Stimulated activated CD8-positive, alpha-beta memory T cell treated with anti-CD3 and anti-CD28 coated beads, Interleukin-7, amount 100 ng/mL, for 4 hours (primary cell): ENCODE data around the gene TNFAIP2.
"Not testable (repeated sequence)": the region's sequence is repeated elsewhere in the genome, so short reads cannot be mapped to it uniquely, and the experiment has no call there.

Source experiments
- DNase-seq, 2 donors: peaks; one replicate each; pipeline ENCODE4 v3.0.0-alpha.2; 2020; ENCODE audit warnings: low read depth in 2 of 2

TNFAIP2 gene

DNA sequence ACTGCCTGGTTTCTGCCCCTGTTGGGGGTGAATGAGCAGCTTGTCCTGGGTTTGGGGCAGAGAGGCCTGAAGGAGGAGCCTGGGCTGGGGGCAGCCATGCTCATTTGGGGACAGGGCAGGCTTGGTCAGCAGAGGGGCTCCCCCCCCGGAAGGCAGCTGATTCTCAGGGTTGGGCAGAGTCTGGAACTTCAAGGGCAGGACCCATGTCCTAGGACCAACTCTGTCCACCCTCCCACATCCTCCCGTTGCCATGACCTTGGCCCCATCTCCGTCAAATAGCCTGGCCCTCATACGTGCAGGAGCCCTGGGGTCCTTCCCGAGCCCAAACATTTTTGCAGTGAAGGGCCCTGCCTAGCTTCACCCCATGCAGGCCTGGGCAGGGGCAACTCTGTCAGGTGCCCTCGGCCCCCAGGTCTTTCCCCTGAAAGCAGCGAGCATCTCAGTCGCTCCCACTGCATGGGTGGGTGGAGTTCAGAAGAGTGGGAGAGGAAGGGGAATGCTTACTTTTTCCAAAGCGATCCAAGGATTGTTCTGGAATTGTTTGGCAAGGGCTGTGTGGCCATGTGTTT, 32.6 kb downstream of the TNFAIP2 start:
- DNase-seq, result no peak

DNA sequence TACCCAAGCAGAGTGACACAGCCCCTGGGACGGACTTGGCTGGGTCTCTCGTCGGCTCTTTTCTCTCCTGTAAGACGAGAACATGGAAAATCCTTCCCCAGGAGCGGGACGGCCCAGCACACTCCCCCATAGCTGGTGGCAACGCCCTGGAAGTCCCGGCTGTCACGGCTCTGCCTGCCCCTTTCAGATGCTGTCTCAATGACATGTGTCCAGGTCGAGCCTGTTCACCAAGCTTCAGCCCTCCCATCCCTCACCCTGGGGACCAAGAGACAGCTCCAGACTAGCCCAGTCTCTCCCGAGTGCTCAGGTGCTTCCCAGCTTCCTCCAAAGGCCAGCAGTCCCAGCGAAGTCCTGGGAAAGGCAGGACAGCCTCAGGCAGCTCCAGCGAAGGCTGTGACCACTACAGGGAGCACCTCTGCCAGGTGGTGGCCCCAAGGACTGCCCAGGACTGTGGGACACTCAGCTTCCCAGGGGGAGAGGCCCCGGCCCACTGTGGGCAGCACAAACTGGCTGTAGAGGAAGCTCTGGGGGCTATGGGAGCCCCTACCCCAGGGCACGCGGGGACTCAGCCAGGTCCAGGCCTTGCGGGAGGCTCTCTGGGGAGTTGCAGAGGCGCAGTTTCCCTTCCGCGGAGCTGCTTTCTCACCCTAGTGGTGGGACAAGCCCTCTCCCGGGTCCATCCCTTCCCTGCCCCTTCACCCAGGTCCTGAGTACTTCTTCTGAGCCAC, 33.6 kb downstream of the TNFAIP2 start:
- no peak for DNase-seq

DNA sequence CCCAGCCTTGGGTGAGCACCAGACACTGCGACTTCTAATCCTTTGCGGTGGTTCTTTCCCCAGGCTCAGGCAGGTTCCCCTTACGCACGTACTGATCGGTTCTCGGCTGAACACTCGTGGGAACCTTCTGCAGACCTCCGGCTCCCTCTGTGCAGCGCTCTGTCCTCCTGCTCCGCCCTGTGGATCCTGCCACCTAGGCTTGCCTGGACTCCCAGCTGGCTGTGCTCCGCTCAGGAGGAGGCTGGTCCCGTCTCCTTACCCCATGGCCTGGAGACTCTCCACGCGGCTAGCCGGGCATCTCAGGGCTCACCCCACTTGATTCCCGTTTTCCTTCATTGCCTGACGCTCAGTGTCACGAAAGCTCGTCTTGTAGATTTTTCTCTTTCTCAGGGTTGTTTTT, 34.7 kb downstream of the TNFAIP2 start:
- DNase-seq, result no peak

DNA sequence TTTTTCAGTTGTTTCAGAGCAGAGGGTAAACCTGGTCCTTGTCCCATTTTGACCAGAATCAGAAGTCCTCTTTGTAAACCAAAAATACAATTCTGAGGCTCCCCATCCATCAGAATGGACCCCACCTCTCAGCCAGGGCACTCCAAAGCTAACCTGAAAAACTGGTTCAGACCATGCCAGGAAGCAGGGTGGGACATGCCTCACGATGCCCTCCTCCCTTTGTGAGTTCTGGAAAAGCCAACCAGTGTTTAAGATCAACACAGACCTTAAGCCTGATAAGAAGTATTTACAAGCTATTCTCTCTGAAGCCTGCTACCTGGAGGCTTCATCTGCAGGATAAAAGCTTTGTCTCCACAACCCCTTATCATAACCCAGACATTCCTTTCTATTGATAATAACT, 35.4 kb downstream of the TNFAIP2 start:
- DNase-seq, result no peak

DNA sequence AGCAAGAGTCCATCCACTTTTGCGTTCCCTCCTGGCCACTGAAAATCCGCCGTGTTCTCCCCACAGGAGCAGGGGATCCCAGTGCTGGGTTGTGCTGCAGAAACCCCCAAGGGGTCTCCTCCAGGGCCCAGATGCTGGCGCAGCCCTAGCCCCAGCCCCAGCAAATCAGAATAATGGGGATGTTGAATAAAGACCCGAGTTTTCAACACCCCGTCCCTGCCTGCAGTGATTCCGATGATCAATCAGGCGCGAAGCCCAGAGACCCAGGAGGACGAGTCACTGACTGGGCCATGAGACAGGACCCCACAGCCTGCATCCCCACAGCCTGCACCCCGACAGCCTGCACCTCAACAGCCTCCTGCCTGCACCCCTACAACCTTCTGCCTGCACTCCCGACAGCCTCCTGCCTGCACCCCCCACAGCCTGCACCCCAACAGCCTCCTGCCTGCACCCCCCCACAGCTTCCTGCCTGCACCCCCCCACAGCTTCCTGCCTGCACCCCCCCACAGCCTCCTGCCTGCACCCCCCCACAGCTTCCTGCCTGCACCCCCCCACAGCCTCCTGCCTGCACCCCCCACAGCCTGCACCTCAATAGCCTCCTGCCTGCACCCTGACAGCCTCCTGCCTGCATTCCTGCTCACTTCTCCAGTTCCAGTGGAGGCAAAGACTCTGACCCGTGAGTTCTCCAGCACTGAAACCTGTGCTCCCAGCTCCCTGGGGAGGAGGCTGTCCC, 37.2 kb downstream of the TNFAIP2 start:
- DNase-seq, result no peak

DNA sequence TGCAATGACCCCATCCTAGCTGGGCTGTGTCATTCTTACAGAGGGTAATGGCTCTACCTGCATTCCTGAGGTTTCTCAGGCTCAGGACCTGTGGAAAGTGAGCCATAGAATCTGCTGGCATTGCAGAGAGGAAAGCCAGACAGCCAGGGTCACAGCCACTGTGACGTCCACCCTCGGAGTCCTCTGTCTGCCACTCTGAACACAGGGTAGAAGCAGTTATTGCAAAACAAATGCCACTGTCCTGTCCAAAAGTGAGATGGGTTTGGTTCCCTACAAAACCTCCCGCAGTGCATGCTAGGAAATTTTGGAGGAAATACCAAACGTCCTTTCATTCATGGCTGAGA, 37.8 kb downstream of the TNFAIP2 start:
- no peak for DNase-seq

DNA sequence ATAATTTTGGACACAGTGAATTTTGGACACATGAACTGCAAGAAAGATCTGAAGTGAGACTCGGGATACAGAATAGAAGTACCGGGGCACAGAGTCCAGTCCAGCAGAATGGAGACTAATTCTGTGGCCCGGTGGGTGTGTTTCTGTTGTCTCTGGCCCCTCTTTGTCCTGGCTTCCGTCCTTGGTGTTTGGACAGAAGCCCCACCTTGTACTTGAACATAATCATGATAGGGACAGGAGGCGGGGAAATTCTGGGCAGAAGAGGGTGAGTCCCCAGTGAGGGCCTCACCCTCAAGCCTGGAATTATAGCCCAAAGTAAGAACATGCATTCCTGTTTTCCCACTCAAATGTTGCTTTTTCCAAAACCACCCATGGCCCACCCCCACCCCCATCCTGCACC, 39.9 kb downstream of the TNFAIP2 start:
- no peak for DNase-seq

DNA sequence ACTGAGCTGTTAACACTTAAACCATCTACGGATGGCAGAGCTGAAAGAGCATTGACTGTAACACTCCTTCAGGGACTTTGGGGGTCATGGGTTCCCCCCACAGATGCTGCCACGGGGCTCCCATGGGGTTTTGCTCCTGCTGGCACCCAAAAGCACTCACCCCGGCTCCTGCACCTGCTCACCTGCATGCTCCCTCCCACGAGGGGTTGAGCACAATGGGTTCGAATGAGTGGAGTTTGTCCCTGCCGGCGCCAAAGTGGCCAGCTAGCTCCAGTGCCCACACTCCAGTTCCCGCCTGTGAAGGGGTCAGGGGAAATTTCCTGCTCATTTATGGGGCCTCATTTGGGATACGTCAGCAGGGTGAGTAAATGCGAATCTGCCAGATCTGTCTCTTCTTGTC, 40.7 kb downstream of the TNFAIP2 start:
- no peak for DNase-seq

DNA sequence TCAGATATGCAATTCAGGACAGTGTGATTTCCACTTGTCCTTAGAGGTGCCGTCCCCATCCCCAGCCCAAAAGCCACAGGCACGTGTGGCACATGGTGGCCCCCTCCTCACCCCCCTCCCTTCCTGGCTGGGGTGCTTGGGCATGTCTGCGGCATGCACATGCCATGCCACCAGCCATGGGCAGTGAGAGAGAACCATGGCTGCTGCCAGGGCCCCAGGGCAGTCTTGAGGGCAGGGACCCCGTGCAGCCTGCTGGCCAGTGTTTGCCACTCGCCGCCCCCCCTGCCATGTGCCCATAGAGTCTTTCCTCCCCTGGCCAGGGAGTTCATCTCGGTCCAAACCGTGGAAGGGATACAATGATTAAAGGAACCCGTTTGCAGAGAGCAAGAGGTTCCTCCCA, 41.5 kb downstream of the TNFAIP2 start:
- no peak for DNase-seq

DNA sequence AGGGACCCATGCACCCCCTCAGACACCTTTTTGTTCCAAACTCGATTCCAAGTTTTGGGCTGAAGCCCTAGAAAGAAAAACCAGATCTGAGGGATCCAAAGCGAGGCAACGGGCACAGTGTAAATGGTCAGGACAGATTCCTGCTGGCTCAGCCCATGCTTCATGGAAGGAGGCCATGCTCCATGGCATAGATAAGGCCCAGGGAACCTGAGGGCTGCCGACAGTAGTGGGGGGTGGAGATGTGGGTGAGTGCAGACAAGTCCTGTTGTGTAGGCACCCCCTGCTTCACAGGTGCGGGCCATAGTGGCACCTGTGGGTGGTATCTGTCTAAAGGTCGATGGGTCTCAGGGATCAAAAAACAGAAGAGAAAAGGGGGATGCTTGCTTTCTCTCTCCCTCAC, 42.1 kb downstream of the TNFAIP2 start:
- DNase-seq, result no peak

DNA sequence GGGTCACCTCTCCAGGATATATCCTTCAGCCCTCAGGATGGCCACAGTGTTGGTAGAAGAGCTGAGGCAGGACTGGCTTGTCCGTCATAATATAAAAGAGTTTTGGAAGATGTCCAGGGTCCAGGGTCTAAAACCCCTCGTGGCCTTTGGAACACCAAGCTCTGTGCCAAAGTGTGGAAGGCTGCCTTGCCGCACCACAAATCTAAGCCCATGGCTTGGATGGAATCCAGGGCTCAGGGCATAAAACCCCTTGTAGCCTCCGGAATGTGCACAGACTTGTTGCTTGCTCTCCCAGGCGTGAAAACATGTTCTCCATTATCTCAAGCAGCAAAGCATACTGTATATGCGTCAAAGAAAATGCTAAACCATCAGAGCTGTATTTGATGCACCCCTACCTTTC, 46.7 kb downstream of the TNFAIP2 start:
- DNase-seq, result no peak

DNA sequence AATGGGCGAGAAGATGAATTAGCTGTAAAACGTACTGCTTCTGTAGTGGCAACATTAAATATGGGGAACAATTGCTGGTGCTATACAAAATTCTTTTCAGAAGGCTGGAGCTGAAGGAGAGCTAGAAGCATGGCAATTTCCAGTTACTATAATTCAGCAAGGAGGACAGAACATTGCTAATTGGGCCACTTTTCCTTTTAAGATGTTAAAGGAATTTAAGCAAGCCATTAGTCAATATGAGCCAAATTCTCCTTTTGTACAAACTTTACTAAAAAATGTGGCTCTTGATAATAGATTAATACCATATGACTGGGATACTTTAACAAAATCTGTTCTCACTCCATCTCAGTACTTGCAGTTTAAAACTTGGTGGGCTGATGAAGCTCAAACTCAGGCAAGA, 47.9 kb downstream of the TNFAIP2 start:
- DNase-seq, result not testable (repeated sequence)

DNA sequence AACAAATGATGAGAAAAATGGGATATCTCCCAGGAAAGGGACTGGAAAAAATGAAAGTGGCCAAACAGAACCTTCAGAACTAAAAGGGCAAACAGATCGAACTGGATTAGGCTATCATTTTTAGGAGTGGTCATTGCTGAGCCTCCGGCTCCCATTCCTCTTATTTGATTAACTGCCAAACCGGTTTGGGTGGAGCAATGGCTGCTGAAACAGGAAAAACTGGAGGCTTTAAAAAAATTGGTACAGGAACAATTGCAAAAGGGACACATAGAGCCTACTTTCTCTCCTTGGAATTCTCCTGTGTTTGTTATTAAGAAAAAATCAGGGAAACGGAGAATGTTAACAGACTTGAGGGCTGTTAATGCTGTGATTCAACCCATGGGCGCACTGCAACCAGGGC, 49.7 kb downstream of the TNFAIP2 start:
- no peak for DNase-seq

DNA sequence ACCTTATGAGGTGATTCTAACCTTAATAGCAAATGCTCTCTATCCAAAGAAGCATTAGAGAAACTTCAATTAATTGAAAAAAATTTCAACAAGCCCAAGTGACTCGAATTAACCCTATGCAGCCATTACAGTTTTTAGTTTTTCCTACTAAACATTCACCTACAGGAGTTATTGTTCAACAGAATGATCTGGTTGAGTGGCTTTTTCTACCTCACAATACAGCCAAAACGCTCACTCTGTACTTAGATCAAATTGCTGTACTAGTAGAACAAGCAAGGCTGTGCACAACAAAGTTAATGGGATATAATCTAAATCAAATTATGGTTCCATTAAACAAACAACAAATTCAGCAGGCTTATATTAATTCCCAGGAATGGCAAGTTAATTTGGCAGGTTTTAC, 50.6 kb downstream of the TNFAIP2 start:
- DNase-seq, result not testable (repeated sequence)

DNA sequence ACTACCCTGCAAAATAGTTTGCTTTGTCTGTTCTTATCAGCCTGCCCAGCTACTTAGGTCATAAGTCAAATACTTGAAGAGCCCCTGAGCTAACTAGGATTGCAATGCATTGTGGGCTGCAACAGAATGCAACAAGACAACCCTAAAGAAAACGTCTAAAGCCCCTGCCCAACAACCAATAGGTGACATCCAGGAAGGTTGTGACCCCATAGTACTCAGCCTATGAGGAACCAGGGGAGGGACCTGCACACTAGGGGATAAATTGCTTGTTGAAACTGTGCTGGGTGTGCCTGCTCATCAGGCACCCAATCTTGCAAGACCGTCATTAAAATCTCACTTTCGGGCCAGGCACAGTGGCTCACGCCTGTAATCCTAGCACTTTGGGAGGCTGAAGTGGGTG, 52.9 kb downstream of the TNFAIP2 start:
- not testable (repeated sequence) for DNase-seq

DNA sequence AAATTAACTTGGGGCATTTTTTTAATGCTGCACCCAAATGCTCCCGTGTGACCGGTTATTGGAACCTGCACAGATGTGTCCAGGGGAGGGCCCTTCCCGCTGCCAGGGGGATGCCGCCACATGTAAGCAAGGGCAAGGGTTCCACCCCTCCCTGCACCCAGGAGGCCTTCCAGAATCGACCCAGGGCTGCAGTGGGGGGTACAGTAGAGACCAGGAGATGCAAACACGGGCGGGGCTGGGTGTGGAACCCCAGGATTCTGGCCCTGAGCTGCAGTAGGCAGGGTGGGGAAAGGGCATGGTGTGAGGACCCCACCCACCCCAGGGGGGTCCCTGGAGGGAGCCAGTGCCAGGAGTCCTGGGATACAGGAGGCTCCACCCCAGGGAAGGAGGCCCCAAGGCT, 54.1 kb downstream of the TNFAIP2 start:
- no peak for DNase-seq

DNA sequence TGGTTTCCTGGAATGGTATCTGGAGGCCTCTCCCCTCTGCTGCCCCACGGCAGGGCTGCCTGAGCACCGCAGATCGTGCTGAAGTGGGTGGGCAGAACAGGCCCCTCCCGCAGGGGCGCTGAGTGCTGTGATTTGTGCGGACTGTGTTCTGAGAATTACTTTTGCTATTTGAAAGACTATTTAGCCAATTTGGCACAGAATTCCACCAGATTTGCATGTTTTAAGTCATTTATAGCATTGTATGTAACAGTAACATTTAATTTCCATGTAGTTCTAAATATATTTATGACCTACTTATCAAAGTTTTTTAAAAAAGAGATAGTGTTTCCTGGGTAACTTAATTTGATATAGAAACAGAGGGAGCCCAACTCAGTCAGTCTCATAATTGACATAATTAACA, 55.3 kb downstream of the TNFAIP2 start:
- no peak for DNase-seq

DNA sequence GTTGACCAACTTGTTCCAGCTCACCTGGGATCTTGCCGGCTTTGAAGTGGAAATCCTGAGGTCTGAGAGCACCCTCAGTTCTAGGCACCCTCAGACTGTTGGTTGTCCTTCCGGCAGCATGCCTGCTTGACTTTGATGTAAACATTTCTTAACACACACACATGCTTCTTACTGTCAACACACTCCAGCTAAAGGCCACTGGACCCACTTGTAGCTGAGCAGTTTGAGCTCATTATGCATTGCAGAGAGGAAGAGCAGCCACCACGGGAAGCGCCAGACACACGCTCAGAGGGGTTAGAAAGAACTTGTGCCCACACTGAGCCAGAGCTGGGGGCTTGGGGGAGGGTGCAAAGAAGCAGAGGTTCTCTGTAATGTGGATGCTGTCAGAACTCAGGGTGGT, 55.8 kb downstream of the TNFAIP2 start:
- DNase-seq, result no peak

DNA sequence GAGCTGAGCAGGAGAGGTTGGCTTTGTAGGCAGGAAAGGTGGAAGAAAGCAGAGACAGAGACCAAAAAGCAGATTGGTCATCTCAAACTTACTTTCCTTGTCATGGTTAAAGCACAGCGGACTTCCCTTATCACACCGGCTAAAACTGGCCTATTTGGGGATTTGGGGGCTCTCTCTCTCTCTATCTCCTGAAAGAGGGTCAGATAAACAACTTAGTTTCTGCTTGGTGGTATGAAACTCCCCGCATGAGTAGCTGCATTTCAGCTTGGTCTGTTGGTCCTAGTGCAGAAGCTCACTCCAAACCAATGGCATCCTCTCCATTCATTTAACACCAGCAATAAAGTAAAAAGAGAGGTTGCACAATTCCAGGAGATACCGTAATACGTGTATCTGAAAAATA, 57.1 kb downstream of the TNFAIP2 start:
- no peak for DNase-seq

DNA sequence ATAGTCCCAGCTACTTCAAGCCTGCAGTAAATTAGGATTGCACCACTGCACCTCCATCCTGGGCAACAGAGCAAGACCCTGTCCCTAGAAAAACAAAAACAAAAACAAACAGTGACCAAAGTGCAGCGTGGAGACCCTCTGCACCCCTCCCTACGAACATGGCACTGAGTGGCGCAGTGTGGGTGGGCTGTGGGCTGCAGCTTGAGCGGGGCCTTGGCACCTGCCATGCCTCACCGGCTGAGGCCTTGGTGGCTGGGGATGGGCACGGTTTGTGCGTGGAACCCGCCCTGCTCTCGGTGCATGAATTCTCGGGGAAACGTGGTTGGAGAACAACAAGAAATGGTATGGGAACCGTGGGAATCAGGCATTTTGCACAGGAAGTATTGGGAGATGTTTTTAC, 60.8 kb downstream of the TNFAIP2 start:
- no peak for DNase-seq

DNA sequence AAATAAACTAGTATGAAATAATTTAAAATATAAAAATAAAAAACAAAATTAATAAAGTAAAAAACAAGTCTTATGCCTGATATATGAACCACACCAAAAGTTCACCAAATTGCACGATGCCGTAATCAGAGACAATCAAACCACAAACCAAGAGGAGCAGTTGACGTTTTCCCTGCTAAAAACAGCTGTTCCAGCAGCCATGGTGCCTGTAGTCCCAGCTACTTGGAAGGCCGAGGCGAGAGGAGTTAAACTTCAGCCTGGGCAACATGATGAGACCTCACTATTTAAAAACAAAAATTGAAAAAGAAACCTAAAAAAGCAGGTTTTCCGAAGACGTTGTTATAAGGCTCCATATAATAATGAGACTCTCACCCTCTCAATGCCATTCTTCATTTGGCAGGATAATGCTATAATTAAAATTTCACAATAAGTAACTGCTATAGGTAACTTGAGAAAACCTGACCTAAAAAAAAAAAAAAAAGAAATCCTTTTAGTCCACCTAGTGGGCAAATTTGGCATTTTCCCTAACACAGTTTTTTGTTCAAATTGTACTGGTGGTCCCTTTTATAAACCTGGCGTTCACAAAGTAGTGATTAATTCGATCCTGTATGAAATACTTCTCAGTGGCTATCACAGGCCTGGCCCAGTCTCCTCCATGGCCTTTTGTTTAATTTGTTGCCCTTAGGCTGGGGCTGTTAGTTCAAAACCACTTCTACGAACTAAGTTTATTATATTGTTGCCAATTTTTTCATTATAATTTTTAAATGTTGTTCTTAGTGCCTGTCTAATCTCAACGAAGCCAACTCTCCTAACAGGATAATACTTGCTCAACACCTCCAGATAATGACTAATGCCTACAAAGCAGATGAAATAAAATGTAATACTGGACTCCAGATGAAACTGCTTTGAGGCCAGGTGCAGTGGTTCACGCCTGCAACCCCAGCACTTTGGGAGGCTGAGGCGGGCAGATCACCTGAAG, 62.1 kb downstream of the TNFAIP2 start:
- no peak for DNase-seq

DNA sequence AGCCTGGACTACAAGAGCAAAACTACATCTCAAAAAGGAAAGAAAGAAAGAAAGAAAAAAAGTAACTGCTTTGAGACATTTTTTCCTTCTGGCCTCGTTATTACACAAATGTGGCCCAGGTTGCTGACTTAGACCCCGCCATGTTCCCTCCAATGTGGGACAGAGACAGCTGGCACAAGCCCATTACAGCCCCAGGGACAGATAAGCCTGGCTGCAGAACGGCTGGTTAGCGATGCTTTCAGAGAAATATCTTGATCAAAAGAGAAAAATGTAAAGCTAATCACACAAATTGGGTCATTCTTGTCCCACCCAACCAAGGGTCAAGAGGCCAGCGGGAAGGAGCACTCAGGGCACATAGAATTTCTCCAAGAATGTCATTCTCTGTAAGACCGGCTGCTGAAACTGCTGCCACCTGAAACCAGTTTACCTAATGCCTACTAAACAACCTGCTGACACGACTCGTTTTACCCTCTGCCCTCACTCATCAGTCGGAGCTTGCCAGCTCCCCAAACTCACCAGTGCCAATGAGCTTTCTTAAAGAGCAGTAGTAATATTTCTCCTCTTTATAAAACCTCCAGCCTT, 63.1 kb downstream of the TNFAIP2 start:
- no peak for DNase-seq
